Body of pancreas (tissue), 4 donors: ENCODE data around the gene MMS22L. TPM values are rescaled to one million over a fixed set of nuclear protein-coding genes. Genes with fewer than 3 reads are reported as not detected.

Source experiments
- ATAC-seq: fragments of 150-250 bp; one replicate; pipeline ENCODE4 v1.9.1; 2016
- DNase-seq, 4 donors: peaks; one replicate each; pipeline ENCODE4 v3.0.0-alpha.2; 2019
- H3K27ac ChIP-seq, 4 donors: fragments of 200-600 bp; sonication (generic); 1 replicate in 3 of 4; 2 replicates in 1 of 4; pipeline versions ENCODE4 v1.5.1 to v1.6.1; 2016 to 2019; ENCODE audit warnings: mild to moderate bottlenecking in 1 of 4, mixed read lengths in 1 of 4, moderate library complexity in 1 of 4
- H3K27me3 ChIP-seq, 2 donors: fragments of 200-600 bp; sonication (generic); one replicate each; pipeline ENCODE4 v1.6.0; 2016; ENCODE audit warnings: mild to moderate bottlenecking in 1 of 2
- H3K36me3 ChIP-seq, 2 donors: fragments of 200-600 bp; sonication (generic); replicated peaks in 1 of 2; 2 replicates each; pipeline ENCODE4 v1.5.1; 2016; ENCODE audit warnings: low read depth in 2 of 2; ENCODE audit not compliant: insufficient read depth in 1 of 2
- H3K4me1 ChIP-seq: fragments of 200-600 bp; sonication (generic); one replicate; pipeline ENCODE4 v1.6.0; 2016
- H3K4me3 ChIP-seq, 2 donors: fragments of 200-600 bp; sonication (generic); 1 replicate in 1 of 2; 2 replicates in 1 of 2; pipeline ENCODE4 v1.5.1; 2016 to 2019
- H3K9me3 ChIP-seq, 3 donors: fragments of 200-600 bp; sonication (generic); 1 replicate in 2 of 3; 2 replicates in 1 of 3; pipeline ENCODE4 v1.5.1; 2016
- CTCF ChIP-seq, 7 experiments: fragments of 450-650 bp in 4 of 7; fragments of 200-600 bp in 3 of 7; sonication (generic) in 3 of 7; IDR thresholded peaks; one replicate each; pipeline ENCODE4 v1.5.1; 2016 to 2019; ENCODE audit warnings: antibody characterized with exemption in 7 of 7
- POLR2A ChIP-seq, 3 donors: fragments of 450-650 bp; IDR thresholded peaks; one replicate each; pipeline ENCODE4 v1.6.1; 2016; ENCODE audit warnings: antibody characterized with exemption in 3 of 3, mild to moderate bottlenecking in 2 of 3
- WGBS, 2 donors: methylation state at CpG; one replicate each; pipeline ENCODE4 v1.1.5; 2017; 5-methylcytosine and 5-hydroxymethylcytosine counted together
- intact Hi-C: fragments of 100-400 bp; cut with DNase I; formaldehyde crosslinking; loops from one replicate; pipeline ENCODE4 v1.15.1; 2023
- total RNA-seq, 2 donors: library from RNA; depleted of rRNA; stranded (reverse); fragments of >200 nt; gene quantifications; one replicate each; pipeline ENCODE4 v1.1.0, GENCODE V29; 2016

The MMS22L gene
- total RNA-seq, 2 donors from 2014 or later: 7.3 to 8.3 TPM

DNA sequence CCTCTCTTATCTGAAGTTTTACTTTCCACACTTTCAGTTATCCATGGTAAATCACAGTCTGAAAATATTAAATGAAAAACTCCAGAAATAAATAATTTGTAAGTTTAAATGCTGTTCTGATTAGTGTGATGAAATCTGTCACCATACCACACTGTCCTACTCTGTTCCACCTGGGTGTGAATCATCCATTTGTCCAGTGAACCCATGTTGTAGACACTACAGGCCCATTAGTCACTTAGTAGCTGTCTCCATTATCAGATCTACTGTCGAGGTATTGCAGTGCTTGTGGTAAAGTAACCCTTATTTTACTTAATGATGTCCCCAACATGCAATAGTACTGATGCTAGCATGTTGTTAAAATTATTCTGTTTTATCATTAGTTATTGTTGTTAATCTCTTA is 29.2 kb upstream of the MMS22L start:
- intact Hi-C loops: no loop called here
- DNase-seq (no peak), ATAC-seq (no peak)
- no peak overlapping the region for H3K4me3 ChIP-seq
- TF ChIP-seq CTCF (IDR thresholded peaks at IDR 0.05): no peak
- TF ChIP-seq POLR2A (IDR thresholded peaks at IDR 0.05): no peak
- H3K36me3 ChIP-seq: no peaks in the 10 kb centered on the region
- 33 to 38% methylated on average over 1 of the region's 1 CpG for WGBS, 2 donors
- no peaks in the 10 kb centered on the region for H3K27me3 ChIP-seq
- H3K4me1 ChIP-seq: no peaks in the 10 kb centered on the region
- no peak overlapping the region for H3K27ac ChIP-seq
- no peaks in the 10 kb centered on the region for H3K9me3 ChIP-seq

- Histone ChIP-seq H3K27me3 (no peaks in the 10 kb centered on the region), H3K9me3 (no peaks in the 10 kb centered on the region), H3K36me3 (no peaks in the 10 kb centered on the region), H3K4me1 (no peaks in the 10 kb centered on the region), H3K27ac (no peak overlapping the region), H3K4me3 (no peak overlapping the region)
- ATAC-seq (no peak), DNase-seq (no peak)
- intact Hi-C loops: no loop called here
- TF ChIP-seq POLR2A (IDR thresholded peaks at IDR 0.05): no peak
- TF ChIP-seq CTCF (IDR thresholded peaks at IDR 0.05): no peak
- WGBS, 2 donors: 56 to 62% methylated on average over 1 of the region's 1 CpG
Measured at GRCh38 chr6:97306544-97307320, 23.7 kb upstream of the MMS22L start.

DNA sequence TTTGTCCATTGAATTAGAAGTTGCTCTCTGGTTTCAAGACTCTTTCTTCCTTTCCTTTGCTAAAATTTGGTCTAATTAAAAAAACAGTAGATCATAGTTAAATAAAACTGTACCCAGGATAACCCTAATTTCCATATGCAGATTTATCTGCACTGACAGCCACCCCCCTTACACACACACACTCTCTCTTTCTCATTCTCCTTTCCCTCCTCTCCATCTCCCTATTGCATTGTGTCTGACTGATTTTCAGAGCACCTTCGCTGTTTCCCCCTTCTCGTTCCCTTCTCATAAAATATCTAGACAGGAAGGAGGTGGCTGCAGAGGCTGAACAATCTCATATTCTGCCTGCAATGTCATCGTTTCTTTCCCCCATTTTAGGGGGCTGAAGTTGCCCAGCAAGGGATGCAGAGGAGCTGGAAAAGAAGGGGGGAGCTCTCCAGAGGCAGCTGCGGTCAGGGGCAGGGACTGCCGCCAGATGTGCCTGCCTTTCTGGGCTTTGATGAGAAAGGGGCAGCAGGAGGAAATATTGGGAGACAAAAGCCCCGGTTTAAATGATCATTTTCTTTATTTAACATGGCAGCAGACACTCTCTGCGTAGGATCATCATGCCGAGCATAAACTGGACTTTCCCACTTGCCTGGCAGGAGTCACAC is 22.5 kb upstream of the MMS22L start:
- Histone ChIP-seq H3K4me3 (no peak overlapping the region), H3K27me3 (no peaks in the 10 kb centered on the region), H3K9me3 (no peaks in the 10 kb centered on the region), H3K36me3 (no peaks in the 10 kb centered on the region), H3K27ac (no peak overlapping the region), H3K4me1 (no peaks in the 10 kb centered on the region)
- WGBS, 2 donors: 40 to 47% methylated on average over 8 of the region's 8 CpGs
- DNase-seq (no peak), ATAC-seq (no peak)
- intact Hi-C loops: no loop called here
- TF ChIP-seq CTCF (IDR thresholded peaks at IDR 0.05): no peak
- no peak for TF ChIP-seq POLR2A (IDR thresholded peaks at IDR 0.05)

DNA sequence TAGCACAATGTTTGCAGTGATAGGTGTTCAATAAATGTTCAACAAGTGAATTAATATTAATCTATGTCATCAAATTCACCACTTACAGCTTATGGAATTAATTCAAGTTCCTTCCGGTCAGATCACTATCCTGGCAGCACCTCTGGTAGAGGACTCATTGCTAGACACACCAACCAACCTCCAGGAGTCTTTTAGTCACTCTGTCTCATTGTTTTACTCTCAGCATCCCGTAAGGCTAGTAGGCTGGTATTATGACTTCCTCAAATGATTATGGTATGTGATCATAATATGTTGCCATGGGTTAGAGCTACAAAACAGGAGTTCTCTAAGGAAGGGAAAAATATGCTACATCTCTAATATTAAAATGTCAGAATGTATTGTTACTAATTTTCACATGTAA is 21.7 kb upstream of the MMS22L start:
- intact Hi-C loops: no loop called here
- WGBS, 2 donors: 79 to 81% methylated on average over 2 of the region's 2 CpGs
- Histone ChIP-seq H3K27me3 (no peaks in the 10 kb centered on the region), H3K4me1 (no peaks in the 10 kb centered on the region), H3K9me3 (no peaks in the 10 kb centered on the region), H3K36me3 (no peaks in the 10 kb centered on the region), H3K27ac (no peak overlapping the region), H3K4me3 (no peak overlapping the region)
- TF ChIP-seq CTCF (IDR thresholded peaks at IDR 0.05) (no peak), POLR2A (IDR thresholded peaks at IDR 0.05) (no peak)
- DNase-seq: no peak
- no peak for ATAC-seq
